HepG2 (cell line): ENCODE data around the gene ANKLE1. TPM values are rescaled to one million over a fixed set of nuclear protein-coding genes. Genes with fewer than 3 reads are reported as not detected.

Experiments used
- EP300 ChIP-seq, 3 experiments: sonication (generic) in 1 of 3; formaldehyde crosslinking in 1 of 3; IDR thresholded peaks; 2 replicates each; pipeline versions ENCODE4 v1.5.1 to v1.6.1; 2011 to 2020; ENCODE audit warnings: low read depth in 2 of 3, low read length in 2 of 3, borderline replicate concordance in 1 of 3, improper control_type of control experiment in 1 of 3, mild to moderate bottlenecking in 1 of 3, missing genetic modification reagents in 1 of 3, moderate library complexity in 1 of 3
- GLI4 ChIP-seq: sonication (generic); formaldehyde crosslinking; IDR thresholded peaks from 2 replicates; pipeline ENCODE4 v1.5.1; 2020; ENCODE audit warnings: missing genetic modification reagents, mild to moderate bottlenecking, moderate library complexity, borderline replicate concordance
- HNF1A ChIP-seq, 2 experiments: sonication (generic) in 1 of 2; formaldehyde crosslinking in 1 of 2; IDR thresholded peaks; 2 replicates each; pipeline versions ENCODE4 v1.4.0 to v1.6.1; 2016 to 2020; ENCODE audit warnings: borderline replicate concordance in 1 of 2, low read depth in 1 of 2, mild to moderate bottlenecking in 1 of 2, missing genetic modification reagents in 1 of 2
- JDP2 ChIP-seq: sonication (generic); formaldehyde crosslinking; IDR thresholded peaks from 2 replicates; pipeline ENCODE4 v1.8.1; 2022; ENCODE audit warnings: missing genetic modification reagents, borderline replicate concordance
- POGZ ChIP-seq: sonication (generic); formaldehyde crosslinking; IDR thresholded peaks from 2 replicates; pipeline ENCODE4 v1.4.0; 2020; ENCODE audit warnings: mild to moderate bottlenecking, missing genetic modification reagents
- RERE ChIP-seq: IDR thresholded peaks from 2 replicates; pipeline ENCODE4 v1.6.1; 2016; ENCODE audit warnings: low read depth, missing genetic modification reagents, missing compliant biosample characterization
- SP4 ChIP-seq: sonication (generic); formaldehyde crosslinking; IDR thresholded peaks from 2 replicates; pipeline ENCODE4 v1.8.1; 2023; ENCODE audit warnings: mild to moderate bottlenecking, missing genetic modification reagents
- ZFP36 ChIP-seq: fragments of 150-350 bp; IDR thresholded peaks from 2 replicates; pipeline ENCODE4 v1.6.1; 2018; ENCODE audit warnings: borderline replicate concordance, low read length, low read depth; ENCODE audit not compliant: partially characterized antibody
- ZNF136 ChIP-seq: sonication (generic); formaldehyde crosslinking; IDR thresholded peaks from 2 replicates; pipeline ENCODE4 v1.8.1; 2022; ENCODE audit warnings: low read depth, mild to moderate bottlenecking, moderate library complexity, missing genetic modification reagents
- ZNF33B ChIP-seq: sonication (generic); formaldehyde crosslinking; IDR thresholded peaks from 2 replicates; pipeline ENCODE4 v1.5.1; 2020; ENCODE audit warnings: mild to moderate bottlenecking, missing genetic modification reagents
- ZNF496 ChIP-seq: sonication (generic); formaldehyde crosslinking; IDR thresholded peaks from 2 replicates; pipeline ENCODE4 v1.8.1; 2023; ENCODE audit warnings: mild to moderate bottlenecking, moderate library complexity, missing genetic modification reagents; ENCODE audit not compliant: insufficient replicate concordance
- ZNF501 ChIP-seq: sonication (generic); formaldehyde crosslinking; IDR thresholded peaks from 2 replicates; pipeline ENCODE4 v1.5.1; 2020; ENCODE audit warnings: mild to moderate bottlenecking, moderate library complexity, missing genetic modification reagents
- ZNF510 ChIP-seq: sonication (generic); formaldehyde crosslinking; IDR thresholded peaks from 2 replicates; pipeline ENCODE4 v1.4.0; 2020; ENCODE audit warnings: low read depth, mild to moderate bottlenecking, missing genetic modification reagents
- ZNF720 ChIP-seq: sonication (generic); formaldehyde crosslinking; IDR thresholded peaks from 2 replicates; pipeline ENCODE4 v1.4.0; 2020; ENCODE audit warnings: missing genetic modification reagents
- ZNF747 ChIP-seq: sonication (generic); formaldehyde crosslinking; IDR thresholded peaks from 2 replicates; pipeline ENCODE4 v1.8.1; 2023; ENCODE audit warnings: missing genetic modification reagents, mild to moderate bottlenecking, borderline replicate concordance
- ZNF772 ChIP-seq: sonication (generic); formaldehyde crosslinking; IDR thresholded peaks from 2 replicates; pipeline ENCODE4 v1.5.0; 2020; ENCODE audit warnings: mild to moderate bottlenecking, missing genetic modification reagents
- polyA plus RNA-seq, 8 experiments: library from polyadenylated mRNA; depleted of rRNA in 3 of 8; stranded (reverse) in 7 of 8; unstranded in 1 of 8; fragments of >200 nt; fragmentation: Illumina TruSeq in 4 of 8; extraction: Trizol in 4 of 8; gene quantifications; 2 replicates each; pipeline versions ENCODE4 v1.2.1 to v1.2.3, GENCODE V29; 2011 to 2016; ENCODE audit warnings: low read depth in 4 of 8, missing spikeins in 1 of 8, mixed read lengths in 1 of 8; ENCODE audit not compliant: insufficient read depth in 1 of 8
- total RNA-seq, 5 experiments: library from RNA; depleted of rRNA; stranded (reverse); fragments of >200 nt; fragmentation: Illumina TruSeq; extraction: Trizol; gene quantifications; 2 replicates each; pipeline ENCODE4 v1.2.3, GENCODE V29; 2016; ENCODE audit warnings: low read depth in 1 of 5

ANKLE1 gene
- total and polyA plus RNA-seq, 2 of the 13 experiments (the other 11 are each of a cell fraction or from before 2014, with no cell fraction given): 0.69 to 1.5 TPM

- TF ChIP-seq ZFP36: no peak
- TF ChIP-seq ZNF510 (CRISPR knock-in tag): no peak
- no peak; the same call in 1 of the 2 replicates for TF ChIP-seq GLI4 (CRISPR knock-in tag)
- no peak; the same call in 1 of the 2 replicates for TF ChIP-seq ZNF747 (CRISPR knock-in tag)
- no peak for TF ChIP-seq JDP2
- TF ChIP-seq ZNF501: peak; percentile 71; the same call in 1 of the 2 replicates
- TF ChIP-seq ZNF136 (CRISPR knock-in tag): no peak
- TF ChIP-seq ZNF772 (CRISPR knock-in tag): peak; percentile 58; the same call in 1 of the 2 replicates
- TF ChIP-seq ZNF33B (CRISPR knock-in tag): no peak; the same call in 1 of the 2 replicates
- TF ChIP-seq EP300 (IDR thresholded peaks at IDR 0.05; ENCODE audit: low read depth in 2 of 2, low read length in 2 of 2): no peak
- no peak for TF ChIP-seq EP300 (CRISPR knock-in tag; IDR thresholded peaks at IDR 0.05; ENCODE audit: borderline replicate concordance)
- TF ChIP-seq SP4 (CRISPR knock-in tag): no peak
- TF ChIP-seq RERE: no peak; the same call in 1 of the 2 replicates
- TF ChIP-seq ZNF496: no peak
- TF ChIP-seq HNF1A (IDR thresholded peaks at IDR 0.05; ENCODE audit: low read depth): no peak
- TF ChIP-seq HNF1A (CRISPR knock-in tag; IDR thresholded peaks at IDR 0.05; ENCODE audit: borderline replicate concordance): no peak; the same call in 1 of the 2 replicates
- TF ChIP-seq POGZ (CRISPR knock-in tag): no peak
- TF ChIP-seq ZNF720 (CRISPR knock-in tag): no peak
Observed at GRCh38 chr19:17305517-17306284, 24.0 kb downstream of the ANKLE1 start, which contains the start of gene MRPL34 (continued).
